ENCODE results near the gene SLC24A3.

The SLC24A3 gene

DNA sequence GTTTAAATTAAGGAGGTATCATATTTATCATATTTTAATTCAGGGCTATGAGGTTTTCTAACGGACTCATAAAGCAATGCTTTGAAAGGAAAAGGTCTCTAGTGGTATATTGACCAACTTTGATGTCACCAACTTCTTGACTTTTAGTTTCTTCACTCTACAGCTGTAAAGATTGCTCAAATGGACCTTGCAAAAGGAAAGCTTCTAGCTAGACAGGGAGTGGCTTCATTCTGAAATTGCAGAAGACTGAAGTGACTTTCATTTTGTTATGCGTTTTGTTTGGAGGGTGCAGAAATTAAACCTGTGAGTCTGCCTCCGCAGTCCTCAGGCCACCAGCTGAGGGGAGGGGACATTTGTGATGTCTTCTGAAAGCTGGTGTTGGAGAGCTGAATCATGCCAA, 95.7 kb downstream of the SLC24A3 start:
- peak; percentile 82 for DNase-seq

DNA sequence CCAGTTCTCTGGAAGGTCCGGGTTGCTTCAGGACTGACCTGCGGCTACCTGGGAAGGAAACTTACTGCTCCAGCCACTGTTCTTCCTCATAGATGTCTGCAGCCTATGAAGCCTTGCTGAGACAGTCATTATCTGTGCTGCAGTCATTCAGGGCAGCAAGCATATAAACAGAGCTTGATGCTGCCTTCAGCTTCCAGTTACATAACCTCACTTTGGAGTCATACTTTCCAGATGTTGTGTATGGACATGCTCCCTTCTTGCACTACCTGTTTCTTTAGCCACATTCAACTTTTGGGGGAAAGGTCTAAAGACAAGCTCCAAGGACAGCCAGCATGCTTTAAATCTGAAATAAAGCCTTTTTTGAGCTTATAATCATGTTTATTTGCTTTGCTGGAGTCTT, 98.1 kb downstream of the SLC24A3 start:
- no peak for DNase-seq

DNA sequence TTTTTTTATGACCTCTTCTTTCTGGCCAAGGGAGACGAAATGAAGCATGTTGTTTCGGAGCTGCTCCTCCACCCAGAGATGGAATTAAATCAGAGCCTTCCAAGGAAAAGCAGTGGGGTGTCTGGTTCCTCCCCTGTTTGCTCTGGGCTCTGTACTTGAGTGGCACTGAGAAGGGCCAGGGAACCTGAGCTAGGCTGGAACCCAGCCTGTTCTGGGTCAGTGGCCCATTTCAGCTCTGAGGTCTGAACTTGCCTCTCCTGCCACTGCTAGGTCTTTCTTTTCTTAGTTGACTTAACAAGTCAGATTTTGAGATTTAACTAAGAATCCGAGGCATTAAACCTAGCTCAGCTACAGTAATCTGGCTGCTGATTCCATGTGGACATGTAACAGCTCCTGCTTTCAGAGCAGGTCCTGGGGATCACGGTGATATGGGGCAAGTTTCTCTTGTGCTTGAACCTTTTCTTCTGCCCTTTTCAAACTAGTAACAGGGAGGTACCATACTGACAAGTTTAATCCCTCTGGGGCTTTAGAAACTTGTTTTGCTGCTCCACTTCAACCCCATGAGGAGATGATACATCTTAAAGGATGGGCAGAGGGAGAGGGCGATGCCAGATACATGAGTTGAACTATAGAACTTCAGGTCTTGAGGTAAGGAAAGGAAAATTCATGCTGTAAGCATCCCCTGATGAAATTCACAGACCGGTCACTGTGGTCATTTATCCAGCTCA, 101.1 kb downstream of the SLC24A3 start:
- DNase-seq, result no peak

DNA sequence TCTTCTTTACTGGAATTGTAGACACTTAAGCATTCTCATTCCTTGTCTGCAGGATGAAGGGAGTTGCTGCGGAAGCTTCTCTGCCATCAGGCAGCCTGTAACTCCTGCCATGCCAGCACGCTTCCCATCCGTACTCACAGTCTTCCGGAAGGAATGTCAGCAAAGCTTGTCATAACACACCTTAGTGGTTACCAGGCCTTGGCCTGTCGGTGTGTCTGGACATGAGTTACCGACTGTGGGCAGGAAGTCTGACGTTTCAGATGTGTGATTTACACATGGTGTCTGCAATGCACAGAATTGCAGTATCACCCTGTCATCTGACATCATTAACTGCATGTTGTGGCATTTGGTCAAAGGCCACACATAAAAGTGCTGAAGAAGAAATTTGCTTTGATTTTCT, 102.2 kb downstream of the SLC24A3 start:
- peak; percentile 41 for DNase-seq

DNA sequence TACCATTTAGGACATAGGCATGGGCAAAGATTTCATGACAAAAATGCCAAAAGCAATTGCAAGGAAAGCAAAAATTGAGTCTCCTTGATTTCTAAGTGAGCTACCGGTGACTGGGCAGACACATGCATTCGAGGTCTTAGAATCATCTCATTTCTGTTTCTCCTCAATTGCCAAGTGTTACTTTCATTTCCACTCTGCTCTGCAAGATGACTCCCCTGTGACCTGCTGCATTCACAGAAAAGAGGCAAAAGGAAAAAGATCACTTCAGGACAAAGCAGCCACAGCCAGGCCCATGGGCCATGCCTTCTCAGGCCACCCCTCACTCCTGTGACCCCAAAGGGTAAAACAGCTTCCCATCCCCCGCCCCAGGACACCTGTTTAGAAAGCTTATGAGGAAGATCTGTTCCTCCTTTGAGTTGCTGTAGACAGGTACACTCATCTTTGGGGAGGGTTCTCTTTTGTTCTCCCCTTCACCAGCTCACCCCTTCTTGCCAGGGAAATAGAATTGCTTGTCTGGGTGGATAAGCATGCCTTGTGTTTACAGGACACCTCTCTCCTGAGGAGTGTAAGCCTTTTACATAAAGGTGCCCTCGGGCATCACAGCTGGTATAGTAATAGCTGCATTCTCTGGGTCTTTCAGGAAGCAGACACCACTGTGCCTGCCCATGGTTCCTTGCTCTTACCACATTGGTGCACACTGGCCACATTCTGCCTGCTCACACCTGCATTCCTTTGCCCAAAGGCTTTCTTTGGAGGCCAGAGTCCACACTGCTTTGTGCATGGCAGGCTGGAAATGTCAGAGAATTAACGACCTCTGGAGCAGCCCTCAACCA, 105.0 kb downstream of the SLC24A3 start:
- DNase-seq, result peak; percentile 51

DNA sequence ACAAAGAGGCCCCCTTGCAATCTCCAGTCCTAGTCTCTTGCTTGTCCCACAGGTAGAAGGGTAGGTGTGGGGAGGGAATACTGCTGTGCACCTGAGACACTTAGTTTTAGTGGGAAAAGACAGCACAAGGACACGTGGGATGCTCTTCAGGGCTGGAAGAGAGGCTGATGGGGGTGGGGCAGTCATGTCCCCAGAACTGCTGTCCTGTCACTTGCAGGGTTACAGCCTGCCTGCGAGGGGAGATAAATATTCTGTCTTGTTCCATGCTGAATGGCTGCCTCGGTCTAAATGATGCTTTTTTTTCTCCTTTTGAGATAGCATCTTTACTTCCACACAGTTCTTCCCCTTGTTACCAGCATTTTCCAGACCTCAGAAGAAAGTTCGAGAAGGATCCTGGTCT, 106.2 kb downstream of the SLC24A3 start:
- no peak for DNase-seq

DNA sequence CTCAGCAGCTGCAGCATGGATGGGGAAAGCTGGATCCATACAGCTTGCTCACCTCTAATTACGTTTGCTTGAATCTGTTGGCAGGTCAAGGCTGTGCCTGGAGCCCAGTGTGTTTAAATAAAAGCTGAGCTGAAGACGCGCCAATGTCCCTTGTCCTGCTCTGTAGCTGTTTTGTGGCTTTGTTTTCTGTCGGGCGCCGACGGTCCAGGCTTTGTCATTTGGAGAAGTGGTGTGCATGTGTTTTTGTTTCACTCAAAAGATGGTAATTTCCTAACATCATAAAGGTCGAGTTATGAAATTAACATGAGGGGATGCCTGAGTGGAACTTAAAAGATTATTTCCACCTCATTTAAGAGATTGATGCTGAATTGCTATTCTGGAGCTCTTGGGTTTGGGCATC, 107.6 kb downstream of the SLC24A3 start:
- DNase-seq, result peak; percentile 53

DNA sequence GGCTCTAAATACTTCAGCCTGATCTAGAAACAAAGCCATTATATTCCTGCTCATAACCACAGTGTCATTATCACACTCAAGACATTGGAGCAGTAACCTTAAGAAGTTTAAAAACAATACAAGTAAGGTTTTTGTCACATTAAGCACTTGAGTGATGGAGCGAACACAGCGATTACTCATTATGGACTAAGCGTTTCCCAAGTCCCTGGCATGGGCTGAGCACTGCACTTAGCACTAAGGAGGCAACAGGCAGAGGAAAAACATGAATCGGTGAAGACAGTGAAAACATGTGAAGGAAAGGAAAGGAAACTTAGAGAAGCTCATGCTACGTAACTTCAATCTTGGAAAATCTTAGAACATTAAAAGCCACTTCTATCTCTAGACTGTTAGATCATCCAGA, 108.7 kb downstream of the SLC24A3 start:
- no peak for DNase-seq

DNA sequence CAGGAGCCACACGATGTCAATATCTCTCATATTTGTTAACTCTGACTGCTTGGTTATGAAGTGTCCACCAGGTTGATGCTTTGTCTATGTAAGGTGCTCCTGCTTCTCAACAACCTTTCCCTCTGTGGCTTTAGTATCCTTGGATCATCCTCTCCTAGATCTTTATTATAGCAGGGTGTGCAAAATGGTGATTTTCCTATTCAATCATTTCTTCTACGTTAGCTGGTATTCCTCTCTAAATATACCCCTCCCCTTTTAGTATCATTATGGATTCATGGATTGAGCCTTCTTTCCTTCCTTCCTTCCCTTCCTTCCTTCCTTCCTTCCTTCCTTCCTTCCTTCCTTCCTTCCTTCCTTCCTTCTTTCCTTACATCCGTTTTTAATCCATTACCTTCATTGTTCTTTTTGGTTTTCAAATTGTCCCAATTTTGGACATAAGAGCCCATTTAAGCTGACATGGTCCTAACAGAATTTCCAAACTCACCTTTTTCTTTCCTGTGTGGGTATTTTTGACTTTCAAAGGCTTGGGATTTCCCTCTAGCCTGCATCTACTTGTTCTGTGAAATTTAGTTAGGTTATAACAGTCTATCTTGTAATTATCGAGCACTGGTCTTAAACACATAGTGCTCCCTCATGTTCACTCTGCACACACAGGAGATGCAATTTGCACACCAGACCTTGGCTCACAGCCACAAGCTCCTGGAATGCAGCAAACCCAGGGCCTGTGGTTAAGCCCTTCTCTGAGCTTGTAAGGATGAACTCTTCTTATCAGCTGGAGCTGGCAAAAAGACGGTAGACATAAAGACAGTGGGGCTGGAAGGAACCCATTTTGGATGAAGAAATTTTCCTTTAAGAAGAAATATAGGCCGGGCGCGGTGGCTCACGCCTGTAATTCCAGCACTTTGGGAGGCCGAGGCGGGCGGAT, 109.9 kb downstream of the SLC24A3 start:
- DNase-seq, result no peak

DNA sequence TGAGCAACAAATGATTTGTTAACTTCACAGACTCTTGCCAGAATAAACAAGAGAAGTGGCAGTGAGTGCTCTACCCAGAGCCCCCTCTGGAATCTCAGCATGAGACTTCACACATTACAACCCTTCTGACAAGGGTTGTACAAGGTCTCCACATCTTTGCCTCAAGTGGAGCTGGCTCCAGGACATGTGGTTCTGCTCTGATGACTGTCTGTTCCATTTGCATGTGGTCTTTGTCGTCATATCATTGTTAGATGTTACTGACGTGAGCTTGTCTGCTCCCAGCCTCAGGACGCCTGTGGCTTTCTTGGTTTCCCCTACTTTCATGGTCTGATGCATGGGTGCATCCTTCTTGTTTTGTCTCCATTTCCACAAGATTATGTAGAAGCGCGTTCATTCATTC, 115.0 kb downstream of the SLC24A3 start:
- DNase-seq, result no peak

DNA sequence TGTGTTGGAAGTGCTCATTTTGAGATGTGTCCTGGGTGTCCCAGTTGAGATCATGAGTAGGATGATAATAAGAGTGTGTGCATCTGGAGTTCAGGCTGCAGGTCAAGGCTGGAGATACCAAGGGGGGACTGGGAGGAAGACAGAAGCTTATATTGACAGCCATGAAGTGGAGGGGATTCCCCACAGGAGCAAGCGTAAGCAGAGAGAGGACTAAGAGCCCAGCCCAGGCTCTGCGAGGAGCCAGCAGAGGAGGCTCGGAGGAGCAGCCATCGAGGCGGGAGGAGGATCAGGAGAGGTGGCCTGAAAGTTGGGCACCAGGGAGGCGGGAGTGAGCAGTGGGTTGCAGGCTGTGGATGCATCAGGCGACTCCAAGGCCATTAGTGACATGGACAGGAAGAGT, 116.2 kb downstream of the SLC24A3 start:
- DNase-seq, result no peak

DNA sequence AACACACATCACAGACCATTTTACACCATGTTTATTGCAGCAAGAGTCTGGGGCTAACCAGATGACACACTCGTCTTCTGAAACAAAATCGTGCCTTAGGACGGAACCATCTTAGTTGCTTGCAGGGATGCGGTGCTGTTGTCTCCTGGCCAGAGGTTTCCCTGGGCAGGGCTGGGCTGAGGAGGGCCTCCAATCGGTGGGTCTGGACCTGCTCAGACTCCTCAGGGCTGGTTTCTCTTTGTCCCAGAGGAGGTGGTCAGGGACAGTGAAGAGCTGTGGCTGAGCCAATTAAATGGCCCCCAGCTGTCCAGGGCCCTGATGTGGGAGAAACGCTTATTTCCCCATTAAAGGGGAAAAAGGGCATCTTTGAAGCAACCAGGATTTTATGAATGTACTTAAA, 117.6 kb downstream of the SLC24A3 start:
- no peak for DNase-seq

DNA sequence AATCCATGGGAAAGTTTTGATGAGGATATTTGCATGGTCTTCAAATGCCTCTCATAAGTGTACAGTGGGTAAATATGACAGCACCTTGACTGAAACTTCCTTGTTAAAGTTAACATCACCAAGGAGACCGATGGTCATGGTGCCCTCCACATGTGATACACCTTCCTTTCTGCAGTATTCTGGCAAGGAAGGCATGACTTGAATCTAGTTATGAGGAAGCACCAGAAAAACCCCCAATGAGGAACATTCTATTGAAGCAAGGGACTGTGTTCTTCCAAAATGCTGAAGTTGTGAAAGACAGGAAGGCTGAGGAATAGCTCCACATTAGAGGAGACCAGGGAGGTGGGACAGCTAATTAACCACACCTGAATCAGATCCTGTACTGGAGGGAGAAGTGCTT, 118.3 kb downstream of the SLC24A3 start:
- peak; percentile 8 for DNase-seq

DNA sequence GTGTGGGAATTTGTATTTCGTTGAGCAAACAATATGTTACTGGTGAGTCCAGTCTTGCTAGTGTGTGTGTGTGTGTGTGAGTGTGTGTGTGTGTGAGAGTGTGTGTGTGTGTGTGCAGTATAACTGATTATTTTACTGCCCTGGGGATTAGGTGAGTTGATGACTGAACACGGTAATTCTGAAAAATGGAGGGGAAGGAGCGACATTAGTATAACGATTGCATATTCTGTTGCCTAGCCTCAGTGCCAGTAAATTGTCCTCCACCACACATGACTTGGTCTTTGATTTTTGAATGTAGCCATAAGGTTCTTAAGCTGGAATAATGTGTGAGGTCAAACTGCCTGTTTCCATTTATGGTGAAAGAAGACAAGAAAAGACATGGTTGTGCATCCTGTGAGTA, 121.1 kb downstream of the SLC24A3 start:
- DNase-seq, result no peak

DNA sequence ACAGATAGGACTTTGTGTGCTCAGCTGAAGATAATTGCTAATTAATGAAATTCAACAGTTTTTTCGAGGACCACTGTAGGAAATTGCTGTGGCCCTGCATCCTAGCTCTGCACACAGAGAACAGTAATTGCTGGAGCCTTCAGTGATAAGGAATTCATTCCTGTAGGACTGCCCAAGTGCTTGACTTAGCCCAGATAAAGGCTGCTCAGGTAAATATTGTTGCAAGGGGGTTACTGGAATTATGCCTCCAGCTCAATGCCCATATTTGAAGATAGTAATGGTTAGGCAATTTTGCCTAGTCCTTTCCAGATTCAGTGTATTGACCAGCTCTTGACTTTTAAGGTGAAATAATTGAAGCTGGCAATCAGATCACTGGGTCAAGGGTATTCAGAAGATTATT, 122.9 kb downstream of the SLC24A3 start:
- DNase-seq, result no peak

DNA sequence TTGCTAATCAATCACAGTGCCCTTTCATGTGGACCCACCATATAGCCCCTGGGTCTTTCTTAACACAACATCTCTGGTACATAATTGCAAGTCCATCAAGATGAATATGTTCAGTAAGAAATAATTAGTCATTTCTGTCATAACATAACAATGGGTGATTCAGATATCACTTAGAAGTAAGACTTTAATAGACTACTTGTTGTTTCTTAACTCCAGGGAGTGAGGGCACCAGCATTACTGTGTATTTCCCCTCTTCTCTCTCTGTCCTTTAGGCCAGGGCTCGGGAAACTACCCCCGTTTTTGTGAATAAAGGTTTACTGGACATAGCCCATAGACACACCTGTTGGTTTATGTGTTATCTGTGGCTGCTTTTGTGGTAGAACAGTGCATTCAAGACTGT, 123.5 kb downstream of the SLC24A3 start:
- DNase-seq, result no peak

DNA sequence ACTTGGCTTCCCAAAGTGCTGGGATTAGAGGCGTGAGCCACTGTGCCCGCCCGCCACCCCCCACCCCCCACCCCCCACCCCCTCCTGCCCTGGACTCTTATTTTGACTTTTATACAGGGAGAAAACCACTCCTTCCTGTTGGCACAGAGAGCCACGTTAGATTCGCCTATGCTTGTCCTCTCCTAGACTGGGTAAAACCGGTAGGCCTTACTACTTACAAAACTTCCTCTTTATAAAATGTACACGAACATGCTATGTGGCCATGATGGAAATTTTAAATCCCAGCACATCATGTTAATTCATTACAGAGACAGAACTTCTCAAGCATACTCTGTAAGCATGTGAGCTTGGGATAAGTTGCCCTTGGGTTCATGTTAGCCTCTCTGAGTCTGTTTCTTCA, 124.2 kb downstream of the SLC24A3 start:
- peak; percentile 27 for DNase-seq

DNA sequence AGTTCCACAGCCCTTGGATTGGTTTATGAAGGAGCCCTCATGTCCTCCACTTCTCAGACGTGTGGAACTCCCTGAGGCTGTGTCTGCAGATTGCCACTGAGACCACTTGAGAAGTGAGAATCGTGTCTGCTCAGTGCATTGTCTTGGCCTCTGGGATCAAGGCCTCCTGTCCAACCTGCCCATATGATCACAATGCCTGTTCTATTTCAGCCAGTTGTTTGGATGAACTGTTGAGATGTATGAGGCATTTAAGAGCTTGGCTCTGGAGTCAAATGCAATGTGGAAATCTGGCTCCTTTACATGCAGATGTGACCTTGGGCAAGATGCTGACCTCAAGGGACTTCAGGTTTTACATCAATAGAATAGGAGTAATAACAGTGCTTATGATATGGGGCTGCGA, 125.9 kb downstream of the SLC24A3 start:
- DNase-seq, result no peak

DNA sequence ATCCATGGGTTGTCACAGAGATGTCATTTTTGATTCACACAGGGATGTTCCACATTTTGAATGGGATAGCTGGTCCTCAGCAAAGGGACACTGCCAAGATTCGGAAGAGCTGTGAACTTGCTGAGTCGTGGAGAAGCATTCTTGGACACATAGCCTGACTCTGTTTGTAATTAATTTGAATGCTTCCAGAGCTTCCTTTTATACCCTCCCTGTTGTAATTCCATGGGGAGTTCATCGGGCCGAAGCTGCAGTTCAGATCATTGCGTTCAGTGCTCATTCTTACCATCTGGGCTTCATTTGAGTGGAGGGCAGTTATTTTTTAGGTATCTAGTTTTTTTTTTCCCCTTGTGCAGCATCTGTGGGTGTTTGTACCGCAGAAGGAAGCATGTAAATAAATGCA, 126.5 kb downstream of the SLC24A3 start:
- DNase-seq, result no peak

DNA sequence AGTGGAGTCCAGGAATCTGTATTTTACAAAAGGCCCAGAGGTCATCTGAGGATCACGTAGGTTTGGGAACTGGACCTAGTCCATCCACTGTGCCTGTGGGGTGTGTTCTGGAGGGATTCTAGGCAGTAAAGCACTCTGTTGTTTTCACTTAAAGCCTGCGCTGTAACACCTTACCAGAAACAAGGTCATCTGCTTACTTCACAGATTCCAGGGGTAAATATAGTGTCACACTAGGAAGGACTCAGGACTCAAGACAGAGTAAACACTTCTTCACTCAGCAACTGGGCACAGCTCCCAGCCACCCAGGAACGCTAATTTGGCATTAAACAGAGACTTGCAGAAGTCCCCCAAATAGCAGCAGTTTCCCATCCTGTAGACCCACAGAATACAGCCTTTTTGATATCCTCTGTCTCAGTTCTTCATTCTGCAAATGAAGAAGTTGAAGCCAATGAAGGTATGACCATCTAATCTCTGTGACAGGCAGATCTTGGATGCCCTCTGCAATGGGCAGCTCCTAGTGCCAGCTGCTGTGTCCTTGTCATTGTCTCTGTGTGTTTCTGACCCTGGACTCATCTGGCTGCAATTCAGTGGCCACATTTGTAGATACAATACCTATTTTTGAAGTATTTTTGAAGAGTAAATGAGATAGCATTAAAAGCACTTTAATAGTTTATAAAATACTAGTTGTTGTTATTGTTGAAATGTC, 129.1 kb downstream of the SLC24A3 start:
- DNase-seq, result no peak

DNA sequence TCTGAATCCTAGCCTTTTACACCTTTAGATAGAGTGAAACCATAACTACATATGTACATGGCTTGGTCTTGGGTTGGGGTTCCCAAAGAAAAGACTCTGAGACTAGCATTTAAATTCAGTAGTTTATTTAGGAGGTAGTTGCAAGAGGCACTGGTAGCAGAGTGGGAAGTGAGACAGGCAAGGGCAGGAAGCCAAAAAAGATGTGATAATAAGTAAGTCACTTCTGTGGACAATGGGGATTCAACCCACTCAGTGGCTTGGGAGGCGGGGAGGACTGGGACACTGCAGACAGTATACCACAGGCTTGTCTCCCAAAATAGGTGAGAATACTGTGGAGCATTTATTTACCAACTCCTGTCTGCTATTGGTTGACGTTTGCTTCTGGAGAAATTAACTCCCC, 131.9 kb downstream of the SLC24A3 start:
- peak; percentile 21 for DNase-seq

DNA sequence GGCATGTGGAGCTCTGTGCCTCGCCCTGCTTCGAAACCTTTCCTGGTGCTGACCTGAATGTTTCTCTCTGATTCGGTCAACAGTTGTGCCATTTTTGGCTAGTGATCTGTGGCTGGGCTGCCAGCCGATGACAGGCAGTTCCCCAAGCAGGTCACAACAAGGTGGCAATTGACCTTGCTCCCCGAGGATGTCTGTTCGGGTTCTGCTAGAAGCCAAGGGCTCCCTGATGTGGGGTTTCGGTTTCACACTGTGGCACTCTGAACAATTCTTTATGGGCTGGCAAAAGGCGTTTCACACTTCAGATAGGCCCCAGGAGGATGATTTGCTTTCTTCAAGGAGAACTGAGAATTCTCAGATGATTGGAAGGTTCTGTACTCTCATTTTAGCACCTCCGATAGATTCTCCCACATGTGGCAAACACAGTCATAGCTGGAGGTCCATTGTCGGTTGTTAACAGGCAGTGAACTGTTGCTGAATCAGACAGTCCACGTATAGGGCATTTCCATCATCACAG, 135.6 kb downstream of the SLC24A3 start:
- DNase-seq, result no peak

DNA sequence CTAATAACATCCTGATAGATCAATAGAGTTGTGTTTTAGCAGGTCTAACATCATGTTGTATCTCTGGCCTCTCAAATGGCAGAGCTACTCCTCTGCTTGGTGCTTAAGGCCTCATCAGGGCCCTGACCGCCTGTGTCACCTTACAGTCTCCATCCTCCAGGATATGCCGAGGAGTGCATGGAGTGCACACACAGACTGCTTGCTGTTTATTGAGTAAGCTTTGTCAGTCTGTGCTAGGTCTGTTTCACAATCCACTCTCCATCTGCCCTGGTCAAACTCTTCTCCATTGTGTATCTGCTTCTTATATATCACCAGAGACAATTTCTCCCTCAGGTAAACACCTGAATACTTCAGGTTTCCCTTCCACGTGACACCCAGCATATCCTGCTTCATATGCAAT, 136.1 kb downstream of the SLC24A3 start:
- no peak for DNase-seq

All from suppressor macrophage treated with lipopolysaccharide for 4 hours (primary cell).